Measurements from ENCODE around the gene RPL7A.
"Not testable (repeated sequence)": the region's sequence is repeated elsewhere in the genome, so short reads cannot be mapped to it uniquely, and the experiment has no call there.

Gene RPL7A

DNA sequence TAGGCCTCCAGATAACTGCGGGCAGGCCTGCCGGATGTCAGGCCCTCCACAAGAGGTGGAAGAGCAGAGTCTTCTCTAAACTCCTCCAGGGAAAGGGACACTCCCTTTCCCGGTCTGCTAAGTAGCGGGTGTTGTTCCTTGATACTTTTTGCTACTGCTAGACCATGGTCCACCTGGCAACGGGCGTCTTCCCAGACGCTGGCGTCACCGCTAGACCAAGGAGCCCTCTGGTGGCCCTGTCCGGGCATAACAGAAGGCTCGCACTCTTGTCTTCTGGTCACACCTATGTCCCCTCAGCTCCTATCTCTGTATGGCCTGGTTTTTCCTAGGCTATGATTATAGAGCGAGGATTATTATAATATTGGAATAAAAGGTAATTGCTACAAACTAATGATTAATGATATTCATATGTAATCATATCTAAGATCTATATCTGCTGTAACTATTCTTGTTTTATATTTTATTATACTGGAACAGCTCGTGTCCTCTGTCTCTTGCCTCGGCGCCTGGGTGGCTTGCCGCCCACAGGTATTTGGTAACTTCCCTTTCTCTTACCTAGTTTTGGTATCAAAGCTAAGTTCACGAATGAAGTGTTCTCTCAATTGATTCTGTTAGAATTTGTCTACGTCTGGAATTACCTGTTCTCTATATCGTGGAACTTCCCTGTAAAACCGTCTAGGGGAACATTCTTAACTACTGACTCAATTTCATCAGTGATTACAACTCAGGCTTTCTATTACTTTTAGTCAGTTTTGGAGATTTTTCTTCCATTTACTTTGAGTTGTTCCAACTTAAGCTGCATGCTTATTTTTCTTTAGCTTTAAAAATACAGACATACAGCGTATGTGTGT, 18.5 kb upstream of the RPL7A start:
- not testable (repeated sequence) for DNase-seq

DNA sequence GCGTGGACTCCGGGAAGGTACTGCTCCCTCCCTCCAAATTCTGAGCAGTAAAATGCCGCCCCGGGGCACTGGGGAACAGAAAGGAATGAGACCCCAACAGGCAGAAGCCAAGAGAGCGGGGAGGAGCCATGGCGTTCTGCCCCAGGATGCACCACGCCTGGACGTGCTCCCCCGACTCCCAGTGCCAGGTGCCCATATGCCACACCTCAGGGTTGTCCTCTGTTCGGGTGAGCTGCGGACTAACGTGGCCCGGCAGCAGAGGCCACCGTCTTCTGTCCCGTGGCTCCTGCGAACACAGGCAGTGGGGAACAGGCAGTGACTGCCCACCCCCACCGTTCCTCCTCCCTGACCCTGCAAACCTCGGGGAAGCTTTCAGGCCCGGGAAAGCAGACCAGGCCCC, 16.8 kb upstream of the RPL7A start:
- DNase-seq = no peak

DNA sequence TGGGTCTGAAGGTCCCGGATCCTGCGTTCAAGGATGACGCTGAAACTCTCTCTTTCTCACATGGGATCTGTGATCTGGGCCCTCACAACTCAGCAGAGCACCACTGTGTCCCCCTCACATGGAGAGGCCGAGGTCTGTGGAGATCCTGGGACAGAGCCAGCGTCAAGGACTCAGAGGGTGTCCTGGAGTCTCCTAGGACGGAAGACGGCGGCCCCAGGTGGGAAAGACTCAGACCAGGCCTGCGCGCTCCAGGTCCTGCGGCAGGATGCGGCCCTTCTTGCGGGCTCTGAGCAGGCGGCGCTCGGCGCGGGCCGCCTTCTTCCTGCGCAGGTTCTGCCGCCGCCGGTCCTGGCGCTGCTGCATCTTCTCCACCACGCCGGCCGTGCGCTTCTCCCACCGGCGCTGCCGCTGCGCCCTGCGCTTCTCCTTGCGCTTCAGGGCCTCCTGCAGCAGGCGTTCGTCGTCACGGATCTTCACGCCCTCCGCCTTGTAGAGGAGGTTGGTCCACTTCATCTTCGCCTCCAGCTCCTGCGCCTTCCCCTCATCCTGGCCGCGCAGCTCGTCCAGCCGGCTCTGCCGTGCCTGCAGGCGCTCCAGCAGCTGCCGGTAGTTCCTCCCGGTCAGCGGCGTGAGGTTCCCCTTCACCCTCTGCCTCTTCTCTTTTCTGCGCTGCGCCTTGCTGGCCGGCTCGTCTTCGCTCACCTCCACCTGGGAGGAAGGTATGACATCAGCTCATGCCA, 16.2 kb upstream of the RPL7A start:
- no peak for DNase-seq

DNA sequence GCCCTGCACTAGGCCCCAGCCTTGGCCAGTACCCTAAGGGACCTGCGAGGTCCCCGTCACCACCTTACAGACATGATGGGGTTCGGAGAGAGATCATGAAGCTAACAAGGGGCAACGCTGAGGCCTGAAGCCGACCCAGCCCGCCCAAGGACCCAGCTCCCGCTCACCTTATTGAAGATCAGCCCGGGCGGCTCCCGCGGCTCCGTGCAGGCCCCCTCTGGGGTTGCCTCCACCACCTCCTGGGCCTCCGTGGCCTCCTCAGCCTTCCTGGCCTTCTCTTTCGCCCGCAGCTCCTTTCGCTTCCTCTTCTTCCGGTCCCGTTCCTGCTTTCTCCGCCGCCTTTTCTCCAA, 15.7 kb upstream of the RPL7A start:
- DNase-seq = no peak

DNA sequence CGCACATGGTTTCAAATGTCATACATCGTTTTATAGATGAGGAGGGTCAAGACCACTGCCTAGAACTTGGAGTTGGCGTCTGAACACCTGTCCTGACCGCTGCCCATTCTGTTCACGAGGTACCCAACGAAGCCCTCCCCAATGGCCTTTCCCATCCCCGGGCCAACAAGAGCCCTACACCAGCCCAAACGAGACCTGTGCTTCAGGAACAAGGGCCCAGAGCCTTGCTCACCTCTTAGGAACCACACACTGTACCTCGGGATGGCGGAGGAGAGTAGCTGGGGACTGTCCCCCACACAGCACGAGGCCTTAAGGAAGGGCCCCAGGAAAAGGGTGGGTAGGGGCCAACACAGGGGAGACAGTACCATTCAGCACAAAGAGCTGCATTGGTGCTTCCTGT, 15.0 kb upstream of the RPL7A start:
- DNase-seq = no peak

DNA sequence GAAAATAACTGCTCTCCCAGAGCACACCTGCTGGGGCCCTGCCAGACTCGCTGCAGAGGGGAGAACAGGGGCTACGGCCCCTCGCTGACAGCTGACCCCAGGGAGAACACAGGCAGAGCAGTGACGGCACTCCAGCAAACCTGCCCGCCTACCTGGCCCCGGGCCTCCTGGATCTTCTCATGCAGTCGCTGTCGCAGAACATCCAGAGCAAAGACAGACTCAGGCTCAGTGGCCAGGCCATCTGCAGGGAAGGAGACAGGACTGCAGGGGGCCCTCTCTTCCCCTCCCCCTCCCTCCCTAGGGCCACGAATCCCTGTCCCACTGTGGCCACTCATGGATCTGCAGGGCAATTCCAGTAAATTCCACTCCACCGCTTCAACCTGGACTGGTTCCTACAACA, 14.5 kb upstream of the RPL7A start:
- DNase-seq = no peak

DNA sequence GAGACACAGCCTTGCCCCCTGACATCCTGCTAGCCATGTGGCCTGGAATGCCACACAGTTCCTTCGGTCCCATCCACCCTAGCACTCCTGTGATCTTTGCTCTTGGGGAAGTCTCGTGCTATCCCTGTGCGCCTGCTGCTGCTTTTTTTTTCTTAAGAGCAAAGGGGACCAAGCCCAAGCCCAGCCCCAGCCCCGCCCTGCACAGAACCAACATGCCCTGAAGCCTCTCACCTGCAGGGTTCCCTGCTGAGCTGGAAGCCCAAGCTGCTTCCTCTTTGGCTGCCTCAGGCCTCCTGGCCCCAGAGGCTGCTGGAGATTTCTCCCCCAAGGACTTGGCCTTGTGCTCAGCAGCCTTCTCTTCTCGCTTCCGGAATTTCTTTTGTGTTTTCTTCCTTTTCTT, 13.9 kb upstream of the RPL7A start:
- DNase-seq = no peak

DNA sequence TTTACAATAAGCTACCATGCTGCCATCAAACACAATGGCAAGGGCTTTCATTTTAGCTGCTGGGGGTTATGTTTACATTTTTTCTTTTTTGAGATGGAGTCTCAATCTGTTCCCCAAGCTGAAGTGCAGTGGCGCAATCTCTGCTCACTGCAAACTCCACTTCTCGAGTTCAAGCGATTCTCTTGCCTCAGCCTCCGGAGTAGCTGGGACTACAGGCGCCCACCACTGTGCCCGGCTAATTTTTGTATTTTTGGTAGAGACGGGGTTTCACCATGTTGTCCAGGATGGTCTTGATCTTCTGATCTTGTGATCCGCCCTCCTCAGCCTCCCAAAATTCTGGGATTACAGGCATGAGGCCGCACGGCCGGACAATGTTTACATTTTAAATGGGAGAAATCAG, 13.1 kb upstream of the RPL7A start:
- not testable (repeated sequence) for DNase-seq

DNA sequence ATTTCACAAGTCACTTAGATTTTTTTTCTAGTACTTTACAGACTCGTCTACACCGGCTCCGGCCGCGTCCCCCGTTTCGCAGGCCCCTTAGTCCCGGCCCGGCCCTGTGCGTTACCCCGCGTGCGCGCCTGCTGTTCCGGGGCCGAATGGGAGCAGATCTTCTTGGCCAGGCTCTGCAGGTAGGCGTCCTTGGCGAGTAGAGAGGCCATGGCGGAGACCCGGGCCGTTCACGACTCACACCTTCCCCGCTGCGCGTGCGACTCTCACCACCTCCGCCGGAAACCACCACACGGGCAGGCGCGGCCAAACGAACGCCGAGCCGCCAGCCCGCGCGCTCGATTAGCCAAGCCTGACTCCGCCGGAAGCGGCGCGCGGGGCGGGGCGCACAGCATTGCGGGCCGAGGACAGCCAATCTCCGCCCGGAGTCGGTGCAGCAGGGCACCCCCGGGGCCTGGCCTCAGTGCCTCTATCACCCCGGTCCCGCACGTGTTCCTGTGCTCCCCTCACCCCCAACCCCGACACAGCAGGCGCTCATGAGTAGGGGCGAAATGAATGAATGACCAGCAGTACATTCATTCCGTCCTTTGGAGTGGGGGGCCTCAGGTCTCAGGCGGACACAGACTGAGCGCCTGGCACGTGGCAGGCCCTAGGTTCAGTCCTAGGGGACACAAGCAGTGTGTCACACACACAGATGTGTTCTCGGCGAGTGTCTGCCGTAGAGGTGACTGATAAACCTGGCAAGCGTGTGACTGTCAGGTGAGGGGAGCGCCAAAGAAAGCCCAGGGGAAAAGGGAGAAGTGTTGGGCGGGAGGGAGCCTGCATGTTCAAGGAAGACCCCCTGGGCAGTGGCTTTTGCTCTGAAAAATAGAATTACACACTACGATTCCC, 11.8 kb upstream of the RPL7A start, which contains the start of gene SURF6:
TSS of gene SURF6 (minus strand) at position 265 of the 888 bp plus-strand sequence. CDS start at position 209, 56 bp downstream.
- peak; percentile 91 for DNase-seq

DNA sequence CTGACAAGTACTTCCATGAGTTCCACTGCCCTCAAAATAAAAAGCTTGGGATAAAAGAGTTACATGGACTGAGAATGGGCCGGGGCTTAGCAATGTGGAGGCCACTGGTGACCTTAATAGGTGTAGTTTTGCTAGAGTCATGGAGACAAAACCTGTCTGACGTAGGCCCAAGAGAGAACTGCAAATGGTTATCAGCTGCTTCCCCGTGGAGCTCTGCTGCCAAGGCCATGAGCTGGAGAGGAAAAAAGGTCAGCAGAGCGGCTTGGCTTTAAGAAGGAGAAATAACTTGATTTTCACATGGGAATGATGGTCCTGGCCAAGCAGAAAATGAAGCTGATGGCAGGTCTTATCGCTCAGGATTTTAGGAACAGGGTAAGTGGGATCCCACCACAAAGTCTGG, 8.4 kb upstream of the RPL7A start:
- no peak for DNase-seq

DNA sequence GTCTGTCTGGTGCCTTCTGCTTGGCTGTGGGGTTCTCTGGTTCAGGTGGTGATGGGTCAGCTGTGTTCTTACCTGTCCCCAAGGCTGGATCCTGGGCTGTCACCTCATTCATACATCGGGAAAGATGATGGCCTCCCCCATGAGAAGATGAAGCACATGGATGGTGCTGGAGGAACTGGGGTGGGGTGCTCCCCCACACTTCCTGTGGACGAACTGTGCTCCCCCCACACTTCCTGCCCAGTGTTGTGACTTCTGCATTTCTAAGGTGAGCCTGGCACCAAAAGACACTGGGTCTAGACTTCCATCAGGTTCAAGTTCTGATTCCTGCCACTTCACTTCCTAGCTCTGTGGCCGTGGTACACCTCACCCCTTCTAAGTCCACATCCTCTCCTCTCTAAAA, 7.8 kb upstream of the RPL7A start:
- DNase-seq = no peak

DNA sequence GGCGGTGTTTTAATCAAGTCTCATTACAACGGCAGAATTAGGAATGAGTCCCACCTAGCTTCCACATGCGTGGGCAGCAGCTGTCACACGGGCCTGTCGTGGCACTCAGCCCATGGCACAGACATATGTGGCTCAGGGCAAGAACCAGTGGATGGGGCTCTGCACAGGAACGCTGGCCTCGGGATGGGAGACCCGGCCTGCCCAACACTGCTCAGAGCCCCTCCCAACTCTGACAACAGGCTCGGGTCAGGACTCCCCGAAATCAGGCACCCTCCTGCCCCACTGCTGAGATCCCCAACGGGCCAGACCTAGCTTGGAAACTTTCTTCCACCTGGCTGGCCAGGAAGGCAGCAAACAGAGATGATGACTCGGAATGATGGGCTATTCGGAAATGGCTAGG, 7.1 kb upstream of the RPL7A start:
- no peak for DNase-seq

DNA sequence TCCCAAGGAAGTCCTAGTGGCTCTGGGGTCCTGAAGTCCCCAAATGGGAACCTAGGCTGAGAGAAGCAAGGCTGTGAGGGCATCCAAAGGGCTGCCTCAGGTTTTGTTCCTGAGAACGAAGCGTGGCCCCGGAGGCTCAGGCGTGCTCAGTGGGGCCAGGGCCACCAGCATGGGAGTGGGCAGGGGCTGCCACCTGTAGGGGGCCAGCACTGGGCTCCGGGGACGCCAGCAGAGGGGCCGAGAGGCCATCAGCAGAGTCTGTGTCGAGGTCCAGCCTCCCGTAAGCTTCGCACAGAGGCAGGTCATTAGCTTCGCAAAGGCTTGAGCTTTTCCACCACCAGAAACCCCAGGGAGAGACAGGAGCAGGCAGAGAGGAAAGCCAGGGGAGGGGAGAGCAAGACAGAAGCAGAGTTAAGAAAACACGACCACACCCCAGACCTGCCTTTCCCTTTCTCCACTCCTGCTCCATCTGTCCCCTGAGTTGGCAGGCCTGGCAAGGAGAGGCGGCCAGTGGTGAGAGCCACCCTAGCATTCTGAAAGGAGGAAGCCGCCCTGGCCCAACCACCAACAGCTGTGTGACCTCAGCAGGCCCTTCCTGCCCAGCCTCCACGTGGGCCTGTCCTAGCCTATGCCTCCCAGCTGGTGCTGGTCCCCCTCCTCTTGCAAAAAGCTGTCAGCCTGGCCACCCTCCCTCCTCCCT, 6.5 kb upstream of the RPL7A start:
- DNase-seq = no peak

DNA sequence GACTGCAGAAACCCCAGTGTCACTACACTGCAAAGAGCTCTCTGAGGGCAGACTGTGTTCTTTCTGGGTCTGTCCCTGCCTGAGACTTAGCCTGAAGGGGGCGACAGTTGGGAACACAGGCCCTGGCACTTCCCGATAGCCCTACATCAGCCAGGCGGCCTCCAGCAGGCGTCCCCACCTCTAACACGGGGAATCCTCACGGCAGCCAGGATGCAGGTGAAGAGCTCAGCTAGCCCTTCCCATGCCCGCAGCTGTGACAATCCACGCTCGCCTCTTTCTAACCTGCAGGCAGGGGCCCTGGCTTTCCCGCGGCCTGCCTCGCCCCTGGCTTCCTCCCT, 6.0 kb upstream of the RPL7A start:
- DNase-seq = no peak

DNA sequence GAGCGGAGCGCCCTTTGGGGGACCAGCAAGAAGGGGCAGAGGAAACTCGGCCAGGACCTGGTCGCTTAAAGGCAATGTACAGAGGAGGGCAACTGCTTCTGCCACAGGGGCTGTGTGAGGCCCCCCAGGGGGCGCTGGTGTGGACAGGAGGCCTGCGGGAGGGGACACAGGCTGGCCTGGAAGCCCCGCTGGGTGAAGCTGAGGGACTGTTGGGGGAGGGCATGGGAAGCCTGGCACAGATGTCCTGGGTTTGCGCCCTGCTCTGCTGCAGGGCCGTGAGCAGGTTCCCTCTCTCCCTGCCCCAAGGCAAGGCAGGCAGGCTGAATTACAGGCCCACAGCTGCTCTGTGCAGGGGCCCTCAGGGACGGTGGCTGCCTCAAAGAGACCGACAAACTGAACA, 5.4 kb upstream of the RPL7A start:
- DNase-seq = no peak

DNA sequence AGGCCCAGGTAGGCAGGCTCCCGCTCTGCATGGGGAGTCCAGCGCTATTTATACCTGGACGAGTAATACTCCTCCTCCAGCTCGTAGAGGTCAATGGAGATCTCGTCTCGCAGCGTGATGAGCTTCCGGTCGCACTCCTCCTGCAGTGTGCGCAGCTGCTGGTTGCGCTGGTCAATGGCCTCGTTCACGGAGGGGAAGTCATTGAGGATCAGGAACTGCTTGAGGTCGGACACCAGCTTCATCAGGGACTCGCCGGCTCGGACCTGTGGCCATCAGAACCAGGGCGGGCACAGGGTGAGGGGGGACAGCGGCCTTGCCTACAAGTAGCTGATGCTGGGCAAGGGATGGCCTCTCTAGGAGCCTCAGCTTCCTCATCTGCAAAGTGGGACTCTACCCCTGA, 3.9 kb upstream of the RPL7A start:
- DNase-seq = no peak

DNA sequence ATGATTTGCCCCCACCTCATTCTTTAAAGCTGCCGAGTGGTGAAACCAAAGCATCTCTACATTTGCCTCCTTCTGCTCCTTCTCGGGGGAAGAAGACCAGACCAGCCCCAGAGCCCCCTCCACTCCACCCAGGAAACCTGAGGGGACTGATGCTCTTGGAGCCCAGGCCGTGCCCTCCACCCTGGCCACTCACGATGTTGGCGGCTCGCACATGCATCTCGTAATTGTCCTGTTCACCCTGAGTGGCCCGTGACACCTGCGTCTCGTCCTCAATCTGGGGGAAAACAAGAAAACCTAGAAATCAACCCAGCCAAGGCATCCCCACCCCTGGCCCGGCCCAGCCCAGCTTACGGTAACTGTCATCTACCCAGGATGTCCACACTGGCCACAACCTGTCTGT, 3.0 kb upstream of the RPL7A start:
- no peak for DNase-seq

DNA sequence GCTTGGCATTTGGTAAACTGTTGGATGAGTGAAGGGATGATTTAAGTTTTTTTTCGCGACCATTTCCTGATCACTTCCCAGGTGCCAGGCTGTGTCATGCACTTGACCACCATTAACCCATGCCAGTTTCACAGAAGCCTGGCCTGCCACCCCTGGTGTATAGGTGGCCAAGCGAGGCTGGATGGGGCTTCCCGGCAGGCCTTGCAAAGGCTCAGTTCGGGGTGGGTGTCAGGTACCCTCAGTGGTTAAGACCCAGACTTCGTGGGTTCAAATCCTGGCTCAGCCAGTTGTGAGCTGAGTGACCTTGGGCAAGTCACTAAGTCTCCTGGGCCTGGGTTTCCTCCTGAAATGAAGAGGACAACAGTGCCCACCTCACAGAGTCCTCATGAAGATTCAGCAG, 2.4 kb upstream of the RPL7A start:
- DNase-seq = no peak

DNA sequence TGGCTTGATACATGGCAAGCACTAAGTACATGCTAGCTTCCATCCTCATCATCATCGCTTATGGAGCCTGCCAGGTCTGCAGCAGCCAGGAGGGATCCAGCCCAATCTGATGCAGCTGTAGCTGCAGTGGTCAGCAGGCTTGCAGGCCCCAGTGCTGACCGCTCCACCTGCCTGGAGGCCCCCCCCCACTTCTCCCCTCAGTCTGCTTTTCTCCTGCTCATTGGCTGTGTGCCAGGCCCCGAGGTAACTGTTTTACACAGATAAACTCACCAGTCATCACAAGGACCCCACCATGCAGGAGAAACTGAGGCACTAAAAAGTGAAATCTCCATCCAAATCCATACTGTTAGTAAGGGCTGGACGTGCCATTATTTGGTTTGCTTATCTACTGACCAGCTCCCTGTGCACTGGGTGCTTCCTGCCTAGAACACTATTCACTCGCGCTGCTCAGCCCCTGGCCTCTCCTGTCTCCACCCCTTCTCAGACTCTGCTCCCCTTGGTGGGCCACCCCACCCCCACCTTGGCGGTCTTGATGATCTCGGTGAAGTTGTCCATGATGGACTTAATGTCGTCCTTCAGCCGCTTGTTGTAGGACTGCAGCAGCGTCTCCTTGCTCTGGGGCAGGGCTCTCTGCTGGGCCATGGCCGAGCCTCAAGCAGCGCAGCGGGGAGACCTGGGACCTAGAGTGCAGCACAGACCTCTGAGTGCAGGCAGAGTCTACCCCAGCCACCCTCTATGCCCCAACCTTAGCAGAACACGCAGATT, 1.8 kb upstream of the RPL7A start:
- DNase-seq = no peak

DNA sequence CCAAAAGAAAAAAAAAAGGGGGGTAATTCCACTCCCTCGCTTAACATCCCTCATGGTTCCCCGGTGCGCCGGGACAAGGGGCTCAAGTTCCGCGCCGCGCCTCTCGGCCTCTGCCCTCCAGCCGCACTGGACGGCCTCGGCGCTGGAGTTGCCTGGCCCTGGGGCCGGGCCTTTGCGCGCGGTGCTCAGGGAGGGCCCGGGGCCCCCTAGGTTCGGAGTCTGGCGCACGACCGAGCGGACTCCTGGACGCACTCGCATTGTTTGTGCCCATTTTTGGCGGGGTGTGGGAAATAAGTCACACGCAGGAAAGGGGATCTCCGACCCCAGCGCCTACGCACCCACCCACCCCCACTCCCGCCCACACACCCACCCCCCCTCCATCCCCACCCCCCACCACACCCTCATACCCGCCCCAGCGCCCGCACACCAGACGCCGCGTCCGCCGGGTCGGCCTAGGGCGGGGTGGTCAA, 468 bp upstream of the RPL7A start:
- DNase-seq = no peak

DNA sequence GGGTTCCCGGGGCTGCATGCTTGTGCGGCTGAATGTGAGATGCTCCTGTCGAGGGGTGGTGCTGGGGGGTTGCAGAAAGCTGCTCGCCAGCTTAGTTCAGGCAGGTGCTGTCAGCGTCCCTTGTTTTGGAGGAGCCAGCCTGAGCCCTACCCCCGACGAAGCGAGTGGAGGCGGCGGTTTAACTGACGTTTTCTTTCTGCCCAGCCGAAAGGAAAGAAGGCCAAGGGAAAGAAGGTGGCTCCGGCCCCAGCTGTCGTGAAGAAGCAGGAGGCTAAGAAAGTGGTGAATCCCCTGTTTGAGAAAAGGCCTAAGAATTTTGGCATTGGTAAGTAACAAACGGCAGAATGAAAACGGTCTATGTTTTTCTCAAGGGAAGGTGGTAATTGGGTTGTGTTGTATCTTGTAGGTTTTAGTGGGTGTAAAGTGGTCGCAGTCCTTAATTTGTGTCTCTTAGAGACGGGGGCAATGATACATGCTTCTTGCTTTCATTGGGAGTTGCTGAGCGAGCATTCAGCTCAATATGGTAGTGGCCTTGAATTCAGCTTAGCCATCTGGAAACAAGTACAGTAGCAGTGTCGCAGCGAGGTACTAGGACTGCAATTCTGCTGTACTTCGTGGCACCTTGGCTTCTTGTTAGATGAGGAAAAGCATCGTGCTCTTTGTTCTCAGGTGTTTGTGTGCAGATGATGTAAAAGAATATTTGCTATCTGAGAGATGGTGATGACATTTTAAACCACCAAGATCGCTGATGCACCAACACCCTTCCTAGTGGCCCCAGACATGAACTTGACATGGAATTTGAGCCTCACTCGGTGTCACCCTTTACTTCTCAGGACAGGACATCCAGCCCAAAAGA, 928 bp downstream of the RPL7A start:
- DNase-seq = no peak

All from activated gamma-delta T cell treated with Interleukin-2 at 50 U/mL for 16 hours (primary cell).